Heart right ventricle (tissue), 16 donors: ENCODE measurements around the gene TUFT1. TPM values are rescaled to one million over a fixed set of nuclear protein-coding genes. Genes with fewer than 3 reads are reported as not detected.
A peak's percentile ranks its signal among the peaks of the same experiment; 100 is the strongest.

ENCODE experiments used
- ATAC-seq, 8 donors: fragments of 200-7000 bp; cut with Tn5 transposase; one replicate each; pipeline ENCODE4 v1.9.1; 2020; ENCODE audit warnings: mild to moderate bottlenecking in 8 of 8, moderate library complexity in 8 of 8, moderate number of reproducible peaks in 1 of 8
- DNase-seq, 2 donors: peaks; one replicate each; pipeline ENCODE4 v3.0.0-alpha.2; 2020
- H3K27ac ChIP-seq, 10 donors: fragments of 200-600 bp; sonication (generic) in 2 of 10; one replicate each; pipeline versions ENCODE4 v1.5.0 to v1.8.0; 2020 to 2022; ENCODE audit warnings: mild to moderate bottlenecking in 3 of 10
- H3K27me3 ChIP-seq, 7 donors: fragments of 200-600 bp; one replicate each; pipeline ENCODE4 v1.8.0; 2021 to 2022; ENCODE audit warnings: mild to moderate bottlenecking in 2 of 7
- H3K36me3 ChIP-seq, 9 donors: fragments of 200-600 bp; sonication (generic) in 1 of 9; one replicate each; pipeline versions ENCODE4 v1.5.0 to v1.8.0; 2020 to 2022; ENCODE audit warnings: mild to moderate bottlenecking in 2 of 9
- H3K4me1 ChIP-seq, 9 donors: fragments of 200-600 bp; sonication (generic) in 1 of 9; one replicate each; pipeline versions ENCODE4 v1.5.0 to v1.8.0; 2020 to 2022; ENCODE audit warnings: mild to moderate bottlenecking in 4 of 9
- H3K4me3 ChIP-seq, 10 donors: fragments of 200-600 bp; sonication (generic) in 2 of 10; one replicate each; pipeline versions ENCODE4 v1.5.0 to v1.8.0; 2020 to 2022; ENCODE audit warnings: mild to moderate bottlenecking in 7 of 10, moderate library complexity in 2 of 10
- H3K9me3 ChIP-seq, 11 donors: fragments of 200-600 bp in 10 of 11; sonication (generic) in 2 of 11; one replicate each; pipeline versions ENCODE4 v1.5.0 to v1.8.0; 2013 to 2022; ENCODE audit warnings: mild to moderate bottlenecking in 2 of 11, control low read depth in 1 of 11, moderate library complexity in 1 of 11
- CTCF ChIP-seq, 9 donors: fragments of 200-600 bp; sonication (generic) in 2 of 9; IDR thresholded peaks; one replicate each; pipeline versions ENCODE4 v1.5.0 to v1.8.0; 2021 to 2022; ENCODE audit warnings: antibody characterized with exemption in 9 of 9, mild to moderate bottlenecking in 5 of 9, moderate library complexity in 1 of 9
- WGBS, 2 donors: extraction: QIAGEN DNeasy Blood & Tissue Kit; methylation state at CpG; one replicate each; pipeline ENCODE4 v1.1.7; 2013; ENCODE audit warnings: inconsistent platforms in 1 of 2; 5-methylcytosine and 5-hydroxymethylcytosine counted together
- intact Hi-C, 10 donors: fragments of 100-400 bp; cut with DNase I; formaldehyde crosslinking; loops; one replicate each; pipeline versions ENCODE4 v1.11.1 to v1.14.2; 2022
- polyA plus RNA-seq, 2 donors: library from polyadenylated mRNA; stranded (reverse); fragments of 200-250 nt; gene quantifications; one replicate each; pipeline ENCODE4 v1.2.3, GENCODE V29; 2013
- total RNA-seq, 10 donors: library from RNA; stranded (reverse); fragmentation: NEBNext Ultra II Directional in 3 of 10; extraction: Animal tissue kit (Norgen Biotek cat#: 25700) in 3 of 10; gene quantifications; one replicate each; pipeline versions ENCODE4 v1.2.1 to v1.2.4, GENCODE V29; 2021 to 2023
- donor health status: Arrhythmogenic right ventricular cardiomyopathy.
- donor health status: ischemic (EF 13 %, LVEDD 7.1; RV severe dilation, severe dysfunction).
- donor health status: healthy with polysubstance abuse.
- donor health status: DM: no; HTN: yes; CAD: no.
- donor health status: DM: no; HTN: no; CAD: no.
- donor health status: ischemic (EF 25% LVEDD 6.9; RV normal size, moderate dysfunction).
- donor health status: ischemic (EF 25% LVEDD 5.7; RV mildly dilated, moderate dysfunction).
- donor health status: healthy.
- donor health status: DM: yes; HTN: yes; CAD: no.
- donor health status: Ischemic cardiomyopathy.
- donor health status: ischemic (EF 35%, LVEDD 5.7; RV mildly dilated, moderate dysfunction).
- donor health status: nonischemic (EF 11% LVEDD 7.7; RV severe dilation, severe dysfunction).
- donor health status: DM: yes; HTN: yes; CAD: no.
- donor health status: PGD.
- donor health status: ischemic (EF 29% LVEDD 5.4; RV normal size, mild dysfunction).
- donor health status: nonischemic (EF 23%, LVEDD 6.1; RV moderate dilation, normal function).

Gene TUFT1
- total and polyA plus RNA-seq, 12 donors = 2.6 to 13.0 (median 4.7) TPM

GRCh38 chr1:151516031-151516511, 24.0 kb upstream of the TUFT1 start:
- no peak for ATAC-seq
- Histone ChIP-seq H3K27ac (no peak overlapping the region), H3K27me3 (peaks cover 0 to 43% (median 31%) of the 10 kb centered on the region in 7 donors), H3K4me3 (no peak overlapping the region), H3K9me3 (no peaks in the 10 kb centered on the region), H3K36me3 (no peaks in the 10 kb centered on the region), H3K4me1 (peaks cover 8 to 15% (median 12%) of the 10 kb centered on the region in 9 donors)
- no peak for DNase-seq
- intact Hi-C loops = no loop called here
- no peak for TF ChIP-seq CTCF (IDR thresholded peaks at IDR 0.05)
- 71 to 80% methylated on average over 1 of the region's 1 CpG for WGBS, 2 donors

GRCh38 chr1:151518431-151518830, 21.7 kb upstream of the TUFT1 start:
- 95 to 96% methylated on average over 12 of the region's 12 CpGs for WGBS, 2 donors
- no peak for TF ChIP-seq CTCF (IDR thresholded peaks at IDR 0.05)
- ATAC-seq = no peak
- Histone ChIP-seq H3K27ac (no peak overlapping the region), H3K9me3 (no peaks in the 10 kb centered on the region), H3K27me3 (peaks cover 0 to 36% (median 17%) of the 10 kb centered on the region in 7 donors), H3K36me3 (no peaks in the 10 kb centered on the region), H3K4me3 (no peak overlapping the region), H3K4me1 (no peaks in the 10 kb centered on the region)
- no peak for DNase-seq
- intact Hi-C loops = no loop called here

GRCh38 chr1:151518936-151519335, 21.2 kb upstream of the TUFT1 start:
- WGBS, 2 donors = 95 to 96% methylated on average over 15 of the region's 15 CpGs
- Histone ChIP-seq H3K4me1 (no peaks in the 10 kb centered on the region), H3K9me3 (no peaks in the 10 kb centered on the region), H3K4me3 (no peak overlapping the region), H3K36me3 (no peaks in the 10 kb centered on the region), H3K27me3 (peaks cover 0 to 32% (median 13%) of the 10 kb centered on the region in 7 donors), H3K27ac (no peak overlapping the region)
- intact Hi-C loops = no loop called here
- no peak for DNase-seq
- no peak for TF ChIP-seq CTCF (IDR thresholded peaks at IDR 0.05)
- ATAC-seq = peak in 1 of 8 donors; percentile 17

- H3K4me1 ChIP-seq = no peaks in the 10 kb centered on the region
- WGBS, 2 donors = 93 to 100% methylated on average over 2 of the region's 2 CpGs
- intact Hi-C loops = no loop called here
- no peak overlapping the region for H3K27ac ChIP-seq
- H3K4me3 ChIP-seq = no peak overlapping the region
- no peak for TF ChIP-seq CTCF (IDR thresholded peaks at IDR 0.05)
- H3K36me3 ChIP-seq = no peaks in the 10 kb centered on the region
- H3K27me3 ChIP-seq = peaks cover 0 to 27% (median 6%) of the 10 kb centered on the region in 7 donors
- no peaks in the 10 kb centered on the region for H3K9me3 ChIP-seq
- no peak for DNase-seq
- ATAC-seq = no peak
Measured at GRCh38 chr1:151519667-151520066, 20.4 kb upstream of the TUFT1 start.
